HepG2 (cell line): Measurements from ENCODE around the gene MCAM. TPM values are rescaled to one million over a fixed set of nuclear protein-coding genes. Genes with fewer than 3 reads are reported as not detected.

ENCODE experiments used
- ATAC-seq: fragments of 200-7000 bp; cut with Tn5 transposase; 3 replicates; pipeline ENCODE4 v1.9.1; 2020; ENCODE audit warnings: mild to moderate bottlenecking, moderate library complexity
- BruUV-seq: library from RNA; stranded (reverse); fragments of 400-500 nt; replicated peaks from 2 replicates; lab custom pipeline; 2021; lab: Mats Ljungman, UMichigan
- CTCF ChIA-PET: fragments of 300-600 bp; formaldehyde crosslinking; extraction: SDS; loops from one replicate; lab custom pipeline; 2021; ENCODE audit warnings: low total read pairs, inconsistent platforms, low intra/inter-chr PET ratio; lab: Yijun Ruan, JAX
- POLR2A ChIA-PET: fragments of 350-600 bp; sonication (Branson Sonifier 250); formaldehyde crosslinking; loops from one replicate; lab custom pipeline; 2020; ENCODE audit warnings: antibody characterized with exemption, inconsistent platforms; lab: Yijun Ruan, JAX
- DNase-seq: peaks from one replicate; pipeline ENCODE4 v3.0.0-alpha.2; 2015; ENCODE audit warnings: low spot score
- FAIRE-seq: peaks from 3 replicates; lab custom pipeline; 2011; peaks lifted over from hg19 to GRCh38; lab: Jason Lieb, UNC
- H2AFZ ChIP-seq: one replicate; pipeline ENCODE4 v1.6.1; 2011; ENCODE audit warnings: low read length, inconsistent platforms
- H3K27ac ChIP-seq: fragments of 300-600 bp; 3 replicates; pipeline ENCODE4 v1.8.0; 2011; ENCODE audit warnings: mixed run types, mild to moderate bottlenecking, mixed read lengths, low read length, inconsistent platforms; ENCODE audit not compliant: insufficient read depth; ENCODE audit errors: extremely low read length
- H3K27me3 ChIP-seq, 2 experiments: fragments of 200-600 bp in 1 of 2; 2 replicates in 1 of 2; 3 replicates in 1 of 2; pipeline versions ENCODE4 v1.6.0 to v1.8.0; 2011; ENCODE audit warnings: low read length in 2 of 2, mild to moderate bottlenecking in 2 of 2, moderate library complexity in 2 of 2, inconsistent platforms in 1 of 2; ENCODE audit not compliant: insufficient read depth in 2 of 2, control insufficient read depth in 1 of 2
- H3K36me3 ChIP-seq, 2 experiments: fragments of 200-600 bp in 1 of 2; replicated peaks in 1 of 2; 2 replicates in 1 of 2; 3 replicates in 1 of 2; pipeline versions ENCODE4 v1.5.1 to v1.8.0; 2011; ENCODE audit warnings: low read length in 2 of 2, inconsistent platforms in 1 of 2; ENCODE audit not compliant: insufficient read depth in 2 of 2, control insufficient read depth in 1 of 2
- H3K4me1 ChIP-seq: 2 replicates; pipeline ENCODE4 v1.5.1; 2012; ENCODE audit warnings: low read length, inconsistent platforms; ENCODE audit not compliant: insufficient read depth
- H3K4me2 ChIP-seq: 2 replicates; pipeline ENCODE4 v1.6.0; 2011; ENCODE audit warnings: low read depth, low read length, inconsistent platforms
- H3K4me3 ChIP-seq, 3 experiments: fragments of 200-600 bp in 1 of 3; sonication (generic), shearing (Covaris generic) in 1 of 3; replicated peaks in 1 of 3; 2 replicates each; pipeline ENCODE4 v1.5.1; 2011 to 2016; ENCODE audit warnings: low read length in 3 of 3, inconsistent platforms in 2 of 3, low read depth in 2 of 3, mild to moderate bottlenecking in 2 of 3, control low read depth in 1 of 3, mixed read lengths in 1 of 3; ENCODE audit not compliant: insufficient read depth in 1 of 3
- H3K79me2 ChIP-seq: one replicate; pipeline ENCODE4 v1.6.1; 2011; ENCODE audit warnings: low read length, inconsistent platforms; ENCODE audit not compliant: insufficient read depth
- H3K9ac ChIP-seq: 2 replicates; pipeline ENCODE4 v1.6.0; 2011; ENCODE audit warnings: mild to moderate bottlenecking, low read depth, low read length, inconsistent platforms; ENCODE audit not compliant: insufficient read depth
- H3K9me3 ChIP-seq: 2 replicates; pipeline ENCODE4 v1.5.1; 2012; ENCODE audit warnings: mild to moderate bottlenecking, low read length
- H4K20me1 ChIP-seq: 2 replicates; pipeline ENCODE4 v1.6.0; 2011; ENCODE audit warnings: inconsistent platforms, mild to moderate bottlenecking, low read length, moderate library complexity; ENCODE audit not compliant: insufficient read depth
- BORCS8-MEF2B ChIP-seq: sonication (generic); formaldehyde crosslinking; IDR thresholded peaks from 2 replicates; pipeline ENCODE4 v1.8.0; 2022; ENCODE audit warnings: mild to moderate bottlenecking, missing genetic modification reagents
- KAT8 ChIP-seq: IDR thresholded peaks from 2 replicates; pipeline ENCODE4 v1.6.1; 2016; ENCODE audit warnings: missing genetic modification reagents, missing compliant biosample characterization
- MXD3 ChIP-seq: IDR thresholded peaks from 2 replicates; pipeline ENCODE4 v1.6.1; 2016; ENCODE audit warnings: mild to moderate bottlenecking, missing biosample characterization, missing genetic modification reagents
- ONECUT2 ChIP-seq: sonication (generic); formaldehyde crosslinking; IDR thresholded peaks from 2 replicates; pipeline ENCODE4 v1.4.0; 2020; ENCODE audit warnings: missing genetic modification reagents
- PCBP1 ChIP-seq: fragments of 200-400 bp; formaldehyde crosslinking; IDR thresholded peaks from 2 replicates; pipeline ENCODE4 v1.6.1; 2017; ENCODE audit warnings: mild to moderate bottlenecking, low read depth, low read length, borderline replicate concordance
- SRF ChIP-seq: IDR thresholded peaks from 2 replicates; pipeline ENCODE4 v1.6.1; 2011; ENCODE audit warnings: mild to moderate bottlenecking, low read depth, low read length, moderate library complexity
- ZBTB42 ChIP-seq: sonication (generic); formaldehyde crosslinking; IDR thresholded peaks from 2 replicates; pipeline ENCODE4 v1.5.0; 2020; ENCODE audit warnings: mild to moderate bottlenecking, missing genetic modification reagents
- ZBTB44 ChIP-seq: sonication (generic); formaldehyde crosslinking; IDR thresholded peaks from 2 replicates; pipeline ENCODE4 v1.4.0; 2020; ENCODE audit warnings: missing genetic modification reagents
- ZFP1 ChIP-seq: IDR thresholded peaks from 2 replicates; pipeline ENCODE4 v1.6.1; 2016
- ZNF34 ChIP-seq: sonication (generic); formaldehyde crosslinking; IDR thresholded peaks from 2 replicates; pipeline ENCODE4 v1.4.0; 2020; ENCODE audit warnings: mild to moderate bottlenecking, missing genetic modification reagents, borderline replicate concordance
- ZNF572 ChIP-seq: sonication (generic); formaldehyde crosslinking; IDR thresholded peaks from 2 replicates; pipeline ENCODE4 v1.5.1; 2020; ENCODE audit warnings: mild to moderate bottlenecking, missing genetic modification reagents
- ZNF883 ChIP-seq: sonication (generic); formaldehyde crosslinking; IDR thresholded peaks from 2 replicates; pipeline ENCODE4 v1.5.1; 2020; ENCODE audit warnings: mild to moderate bottlenecking, missing genetic modification reagents; ENCODE audit errors: not compliant biosample characterization
- WGBS: methylation state at CpG from one replicate; pipeline ENCODE4 v1.1.6; 2017; ENCODE audit warnings: low lambda C conversion rate; 5-methylcytosine and 5-hydroxymethylcytosine counted together
- in situ Hi-C: cut with HindIII; loops from 2 replicates; pipeline ENCODE4 v1.10.0; 2017; ENCODE audit warnings: low pct_unique_long_range_greater_than_20kb; ENCODE audit not compliant: extremely low pct_ligation_motif_present
- intact Hi-C: fragments of 100-400 bp; cut with micrococcal nuclease; formaldehyde crosslinking; loops from one replicate; pipeline ENCODE4 v1.10.0; 2022; ENCODE audit not compliant: unreplicated experiment
- polyA plus RNA-seq, 8 experiments: library from polyadenylated mRNA; depleted of rRNA in 3 of 8; stranded (reverse) in 7 of 8; unstranded in 1 of 8; fragments of >200 nt; fragmentation: Illumina TruSeq in 4 of 8; extraction: Trizol in 4 of 8; gene quantifications; 2 replicates each; pipeline versions ENCODE4 v1.2.1 to v1.2.3, GENCODE V29; 2011 to 2016; ENCODE audit warnings: low read depth in 4 of 8, missing spikeins in 1 of 8, mixed read lengths in 1 of 8; ENCODE audit not compliant: insufficient read depth in 1 of 8
- total RNA-seq, 5 experiments: library from RNA; depleted of rRNA; stranded (reverse); fragments of >200 nt; fragmentation: Illumina TruSeq; extraction: Trizol; gene quantifications; 2 replicates each; pipeline ENCODE4 v1.2.3, GENCODE V29; 2016; ENCODE audit warnings: low read depth in 1 of 5
- TF ChIP-seq, protein P1 (sequence below): sonication (generic); formaldehyde crosslinking; IDR thresholded peaks from 2 replicates; pipeline ENCODE4 v1.9.0; 2021; ENCODE audit warnings: missing genetic modification reagents, mild to moderate bottlenecking, borderline replicate concordance
- TF ChIP-seq, protein P2 (sequence below): fragments of 450-650 bp; IDR thresholded peaks from 2 replicates; pipeline ENCODE4 v1.6.1; 2016

MCAM gene
- total and polyA plus RNA-seq, 2 of the 13 experiments (the other 11 are each of a cell fraction or from before 2014, with no cell fraction given), result 12.1 to 15.2 TPM

DNA sequence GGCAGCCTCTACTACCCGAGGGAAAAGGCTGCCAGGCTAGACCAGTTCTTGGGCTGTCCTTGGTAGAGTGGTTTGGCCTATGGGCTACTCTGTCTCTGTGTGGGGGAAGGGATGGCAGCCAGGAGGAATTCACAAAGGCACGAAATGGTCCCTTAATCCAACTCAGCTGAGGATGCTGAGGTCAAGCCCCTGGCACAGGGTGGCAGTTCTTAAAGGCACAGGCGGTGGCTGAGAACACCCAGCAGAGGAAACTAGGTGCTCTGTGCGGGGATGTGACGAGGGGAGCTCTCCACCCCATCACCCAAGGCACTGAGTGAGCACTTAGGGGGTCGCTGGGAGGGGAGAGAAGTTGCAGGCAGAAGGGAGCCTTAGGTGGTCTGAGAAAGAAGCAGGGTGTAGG lies 29.7 kb upstream of the MCAM start, which contains the start of gene MFRP:
TSS of gene MFRP (minus strand) at position 101 of the 400 bp plus-strand sequence. CDS start 192 bp downstream, outside the sequence.
- POLR2A ChIA-PET, result interaction anchor here (2.1 kb wide), 1 partner anchor 21 kb away, joined by 13 read pairs; no protein-coding TSS in a partner anchor
- no peaks in the 10 kb centered on the region for H4K20me1 ChIP-seq
- H3K9me3 ChIP-seq, result no peaks in the 10 kb centered on the region
- H3K27ac ChIP-seq, result no peak within 1 kb of the TSS
- ATAC-seq (no peak), FAIRE-seq (no peak), DNase-seq (no peak)
- peak; percentile 31 for TF ChIP-seq ZNF883 (CRISPR knock-in tag)
- peak; percentile 38; the same call in 1 of the 2 replicates for TF ChIP-seq ZNF572 (CRISPR knock-in tag)
- TF ChIP-seq, protein P1, sequence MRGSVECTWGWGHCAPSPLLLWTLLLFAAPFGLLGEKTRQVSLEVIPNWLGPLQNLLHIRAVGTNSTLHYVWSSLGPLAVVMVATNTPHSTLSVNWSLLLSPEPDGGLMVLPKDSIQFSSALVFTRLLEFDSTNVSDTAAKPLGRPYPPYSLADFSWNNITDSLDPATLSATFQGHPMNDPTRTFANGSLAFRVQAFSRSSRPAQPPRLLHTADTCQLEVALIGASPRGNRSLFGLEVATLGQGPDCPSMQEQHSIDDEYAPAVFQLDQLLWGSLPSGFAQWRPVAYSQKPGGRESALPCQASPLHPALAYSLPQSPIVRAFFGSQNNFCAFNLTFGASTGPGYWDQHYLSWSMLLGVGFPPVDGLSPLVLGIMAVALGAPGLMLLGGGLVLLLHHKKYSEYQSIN (CRISPR knock-in tag), result no peak
- no peak for TF ChIP-seq KAT8 (CRISPR knock-in tag)
- no peak for TF ChIP-seq MXD3 (CRISPR knock-in tag)
- CTCF ChIA-PET, result no interaction called here
- H3K79me2 ChIP-seq, result no peaks in the 10 kb centered on the region
- in situ Hi-C loops (no loop called here), intact Hi-C loops (no loop called here)
- no peak within 1 kb of the TSS for H2AFZ ChIP-seq
- no peak within 1 kb of the TSS for H3K4me3 ChIP-seq
- H3K27me3 ChIP-seq, result peaks cover 2 to 49% of the 10 kb centered on the region in 2 experiments; a peak in 4 of 5 replicates
- H3K9ac ChIP-seq, result no peak within 1 kb of the TSS
- H3K4me1 ChIP-seq, result peaks cover 30% of the 10 kb centered on the region
- no TSS peak for BruUV-seq
- WGBS, result 22% methylated on average over 3 of the region's 6 CpGs
- H3K4me2 ChIP-seq, result peak within 1 kb of the TSS; percentile 42
- no peaks in the 10 kb centered on the region for H3K36me3 ChIP-seq

GRCh38 chr11:119345685-119346084 lies 28.8 kb upstream of the MCAM start:
- in situ Hi-C loops, result no loop called here
- H4K20me1 ChIP-seq, result no peaks in the 10 kb centered on the region
- BruUV-seq, result no TSS peak
- TF ChIP-seq ZBTB44 (CRISPR knock-in tag) (no peak), SRF (no peak), ZBTB42 (no peak), BORCS8-MEF2B (CRISPR knock-in tag) (no peak), ONECUT2 (no peak), PCBP1 (no peak), ZNF34 (no peak), ZFP1 (CRISPR knock-in tag) (no peak)
- TF ChIP-seq, protein P2, sequence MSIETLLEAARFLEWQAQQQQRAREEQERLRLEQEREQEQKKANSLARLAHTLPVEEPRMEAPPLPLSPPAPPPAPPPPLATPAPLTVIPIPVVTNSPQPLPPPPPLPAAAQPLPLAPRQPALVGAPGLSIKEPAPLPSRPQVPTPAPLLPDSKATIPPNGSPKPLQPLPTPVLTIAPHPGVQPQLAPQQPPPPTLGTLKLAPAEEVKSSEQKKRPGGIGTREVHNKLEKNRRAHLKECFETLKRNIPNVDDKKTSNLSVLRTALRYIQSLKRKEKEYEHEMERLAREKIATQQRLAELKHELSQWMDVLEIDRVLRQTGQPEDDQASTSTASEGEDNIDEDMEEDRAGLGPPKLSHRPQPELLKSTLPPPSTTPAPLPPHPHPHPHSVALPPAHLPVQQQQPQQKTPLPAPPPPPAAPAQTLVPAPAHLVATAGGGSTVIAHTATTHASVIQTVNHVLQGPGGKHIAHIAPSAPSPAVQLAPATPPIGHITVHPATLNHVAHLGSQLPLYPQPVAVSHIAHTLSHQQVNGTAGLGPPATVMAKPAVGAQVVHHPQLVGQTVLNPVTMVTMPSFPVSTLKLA, result no peak

More at GRCh38 chr11:119345685-119346084, 28.8 kb upstream of the MCAM start:
- CTCF ChIA-PET, result no interaction called here
- WGBS, result 48% methylated on average over 4 of the region's 12 CpGs
- Histone ChIP-seq H2AFZ (no peak overlapping the region), H3K27ac (no peak overlapping the region), H3K4me2 (no peak overlapping the region), H3K79me2 (no peaks in the 10 kb centered on the region), H3K9ac (no peak overlapping the region), H3K36me3 (no peaks in the 10 kb centered on the region), H3K9me3 (no peaks in the 10 kb centered on the region), H3K27me3 (peaks cover 2 to 58% of the 10 kb centered on the region in 2 experiments; a peak in 4 of 5 replicates), H3K4me1 (peaks cover 37% of the 10 kb centered on the region), H3K4me3 (no peak overlapping the region)
- POLR2A ChIA-PET, result interaction anchor here (1.1 kb wide), 1 partner anchor 31 kb away, joined by 3 read pairs; no protein-coding TSS in a partner anchor
- intact Hi-C loops, result no loop called here
- ATAC-seq, result no peak
- no peak for FAIRE-seq
- no peak for DNase-seq
